Measurements from ENCODE around the gene BEAN1. TPM values are rescaled to one million over a fixed set of nuclear protein-coding genes. Genes with fewer than 3 reads are reported as not detected.

The BEAN1 gene
- total RNA-seq, 1 experiment from 2014 or later, result 0.24 TPM

DNA sequence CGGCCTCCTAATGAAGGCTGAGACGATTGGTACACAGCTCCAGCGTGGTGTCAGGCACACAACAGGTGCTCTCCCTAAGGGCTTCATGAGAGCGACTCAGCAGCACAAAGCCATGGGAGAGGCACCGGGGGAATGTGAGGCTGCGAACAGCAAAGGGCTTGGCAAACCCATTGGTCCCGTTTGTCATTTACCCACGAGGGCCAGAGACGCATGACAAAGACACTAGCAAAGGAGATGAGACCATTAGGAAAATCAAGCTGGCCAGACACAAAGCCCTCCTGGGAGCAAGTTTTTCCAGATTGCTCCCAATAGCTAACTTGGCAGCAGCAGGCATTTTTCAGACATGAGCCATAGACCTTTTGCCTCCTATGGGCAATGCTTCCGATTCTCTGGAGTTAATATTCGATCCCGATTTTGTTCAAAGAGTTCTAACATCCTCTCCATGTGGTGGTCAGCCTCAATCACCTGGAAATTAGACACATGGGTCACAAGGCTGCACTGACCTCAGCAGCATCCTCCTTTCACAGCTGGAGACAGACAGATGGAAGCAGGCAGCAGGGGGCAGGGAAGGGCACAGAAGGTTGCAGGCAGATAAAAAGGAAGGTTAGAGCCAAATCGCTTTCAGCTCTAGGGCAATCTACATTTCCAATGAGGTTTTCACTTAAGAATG lies 84.6 kb downstream of the BEAN1 start:
- H3K23ac ChIP-seq (ENCODE audit: insufficient read length, low read depth, low read length), result no peak overlapping the region
- peak; percentile 24; the same call in 1 of the 3 replicates for TF ChIP-seq CTCF (conservative IDR thresholded peaks at IDR 0.05)
- H3K4me2 ChIP-seq (ENCODE audit: insufficient read depth, insufficient read length, low read length), result no peak overlapping the region
- H3K9me3 ChIP-seq (ENCODE audit: control insufficient read depth, low read depth, low read length), result no peaks in the 10 kb centered on the region
- Mint-ChIP-seq H3K27ac (peak overlapping the region; percentile 66 to 97 (median 96); a peak in 6 of 7 replicates), H3K36me3 (ENCODE audit: insufficient read depth in 1 of 3, low read depth in 3 of 3) (peaks cover 9 to 17% (median 12%) of the 10 kb centered on the region in 3 experiments; a peak in 6 of 7 replicates), H3K27me3 (ENCODE audit: low read depth) (peaks cover 11% of the 10 kb centered on the region), H3K4me3 (peak overlapping the region in 1 of 2 experiments; percentile 22; a peak in 1 of 5 replicates), H3K4me1 (peaks cover 34 to 43% of the 10 kb centered on the region in 2 experiments), H3K9me3 (peaks cover 2 to 3% of the 10 kb centered on the region in 2 experiments; a peak in 2 of 5 replicates)
- no peak overlapping the region for H3K14ac ChIP-seq (ENCODE audit: insufficient read depth, low read length)
- H2AFZ ChIP-seq (ENCODE audit: low read length), result no peak overlapping the region
- H2AK5ac ChIP-seq (ENCODE audit: insufficient read length, low read length), result no peak overlapping the region
- H2BK120ac ChIP-seq (ENCODE audit: low read depth, low read length, poor library complexity, severe bottlenecking), result no peak overlapping the region
- no peak overlapping the region for H3K56ac ChIP-seq (ENCODE audit: insufficient read length, low read depth, low read length)
- no peak overlapping the region for H2BK5ac ChIP-seq (ENCODE audit: insufficient read length, low read length)
- peak; percentile 78 for DNase-seq
- H4K20me1 ChIP-seq (ENCODE audit: control insufficient read depth, insufficient read depth, insufficient read length), result no peaks in the 10 kb centered on the region
- no peak overlapping the region for H4K5ac ChIP-seq (ENCODE audit: insufficient read length, low read depth, low read length)
- no peak overlapping the region for H3K9ac ChIP-seq (ENCODE audit: extremely low read depth, insufficient read length, low read length)
- no peaks in the 10 kb centered on the region for H3K79me1 ChIP-seq (ENCODE audit: insufficient read depth, low read depth, low read length, poor library complexity, severe bottlenecking)
- no peaks in the 10 kb centered on the region for H3K27me3 ChIP-seq (ENCODE audit: insufficient read depth, low read length)
- H3K4ac ChIP-seq (ENCODE audit: low read depth, low read length), result no peak overlapping the region
- no peak overlapping the region for H4K8ac ChIP-seq (replicated peaks; ENCODE audit: insufficient read length, low read depth, low read length)
- H3K27ac ChIP-seq (ENCODE audit: insufficient read length, low read depth, low read length), result no peak overlapping the region
- WGBS (ENCODE audit: extremely low coverage, insufficient read length, low lambda C conversion rate), result no CpG with 5 or more reads among the region's 13 CpGs
- no peak overlapping the region for H3T11ph ChIP-seq (ENCODE audit: low read length)
- no peak overlapping the region for H2BK20ac ChIP-seq (ENCODE audit: low read depth, low read length, poor library complexity, severe bottlenecking)
- H3K79me2 ChIP-seq (ENCODE audit: insufficient read depth, low read length), result no peaks in the 10 kb centered on the region
- H4K91ac ChIP-seq (ENCODE audit: insufficient read length, low read depth, low read length), result no peak overlapping the region
- H2BK12ac ChIP-seq (ENCODE audit: insufficient read length, low read depth, low read length), result no peak overlapping the region
- H3K23me2 ChIP-seq (ENCODE audit: insufficient read length, low read depth, low read length, poor library complexity, severe bottlenecking), result no peaks in the 10 kb centered on the region
- no peak overlapping the region for H3K18ac ChIP-seq (ENCODE audit: insufficient read length, low read depth, low read length)
- H2BK15ac ChIP-seq (ENCODE audit: low read depth, low read length), result no peak overlapping the region
- H3K4me1 ChIP-seq (ENCODE audit: insufficient read depth, low read length), result peaks cover 4% of the 10 kb centered on the region; the same call in 1 of the 2 replicates
